Measurements from ENCODE around the gene F2R.

GRCh38 chr5:76729373-76730290 lies 13.7 kb downstream of the F2R start:
- TF ChIP-seq GABPA (IDR thresholded peaks at IDR 0.05; ENCODE audit: borderline replicate concordance, insufficient read depth, low read length) (no peak), CTCF (IDR thresholded peaks at IDR 0.05; ENCODE audit: control extremely low read depth in 1 of 3, insufficient read depth in 1 of 3, low read depth in 1 of 3, low read length in 3 of 3) (no peak)

Data from H1 (cell line).